ENCODE measurements around the gene TEX13B.

The TEX13B gene

GRCh38 chrX:107935664-107936433 lies 46.3 kb downstream of the TEX13B start:
- no peak for FAIRE-seq

- FAIRE-seq: no peak
Observed at GRCh38 chrX:107935200-107935599, 47.0 kb downstream of the TEX13B start.

GRCh38 chrX:107934262-107934661 lies 47.9 kb downstream of the TEX13B start:
- FAIRE-seq: no peak
